Measurements from ENCODE around the gene CACNA1C.

DNA sequence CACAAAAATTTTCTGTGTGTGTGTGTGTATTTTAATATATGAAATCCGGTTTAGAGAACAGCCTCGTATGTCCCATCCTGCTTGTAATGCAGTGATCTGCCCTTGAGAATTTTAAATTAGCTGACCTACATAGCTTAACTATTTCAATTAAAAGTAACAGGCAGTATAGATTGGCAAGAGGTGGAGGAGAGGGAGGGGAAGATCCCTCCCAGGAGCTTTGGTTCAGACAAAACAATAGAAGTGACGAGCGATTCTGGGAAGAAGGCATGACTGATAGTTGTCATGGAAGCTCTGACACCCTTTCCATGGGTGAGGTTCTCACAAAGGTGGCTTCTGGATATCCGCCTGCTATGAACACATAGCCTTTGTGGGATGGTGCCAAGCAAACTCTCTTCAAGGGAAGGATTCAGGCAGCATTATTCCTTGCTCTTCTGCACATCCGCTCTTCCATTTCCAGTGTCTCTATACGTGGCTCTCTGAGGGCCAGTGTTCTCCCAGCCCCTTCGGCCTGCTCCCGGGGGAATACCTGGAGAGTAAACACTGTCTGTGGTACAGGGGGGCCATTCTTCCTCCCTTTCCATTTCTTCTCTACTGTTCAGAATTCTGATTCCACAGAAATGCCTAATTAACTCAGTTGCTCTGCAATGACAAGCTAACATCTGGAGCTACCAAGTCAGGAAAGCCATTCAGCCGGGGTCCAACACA, 182.0 kb downstream of the CACNA1C start:
- TF ChIP-seq POLR2A (IDR thresholded peaks at IDR 0.05; ENCODE audit: extremely low read depth, insufficient read length), result no peak
- TF ChIP-seq, protein P1, sequence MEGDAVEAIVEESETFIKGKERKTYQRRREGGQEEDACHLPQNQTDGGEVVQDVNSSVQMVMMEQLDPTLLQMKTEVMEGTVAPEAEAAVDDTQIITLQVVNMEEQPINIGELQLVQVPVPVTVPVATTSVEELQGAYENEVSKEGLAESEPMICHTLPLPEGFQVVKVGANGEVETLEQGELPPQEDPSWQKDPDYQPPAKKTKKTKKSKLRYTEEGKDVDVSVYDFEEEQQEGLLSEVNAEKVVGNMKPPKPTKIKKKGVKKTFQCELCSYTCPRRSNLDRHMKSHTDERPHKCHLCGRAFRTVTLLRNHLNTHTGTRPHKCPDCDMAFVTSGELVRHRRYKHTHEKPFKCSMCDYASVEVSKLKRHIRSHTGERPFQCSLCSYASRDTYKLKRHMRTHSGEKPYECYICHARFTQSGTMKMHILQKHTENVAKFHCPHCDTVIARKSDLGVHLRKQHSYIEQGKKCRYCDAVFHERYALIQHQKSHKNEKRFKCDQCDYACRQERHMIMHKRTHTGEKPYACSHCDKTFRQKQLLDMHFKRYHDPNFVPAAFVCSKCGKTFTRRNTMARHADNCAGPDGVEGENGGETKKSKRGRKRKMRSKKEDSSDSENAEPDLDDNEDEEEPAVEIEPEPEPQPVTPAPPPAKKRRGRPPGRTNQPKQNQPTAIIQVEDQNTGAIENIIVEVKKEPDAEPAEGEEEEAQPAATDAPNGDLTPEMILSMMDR (IDR thresholded peaks at IDR 0.05; ENCODE audit: low read depth, low read length), result no peak
- TF ChIP-seq, protein P2, sequence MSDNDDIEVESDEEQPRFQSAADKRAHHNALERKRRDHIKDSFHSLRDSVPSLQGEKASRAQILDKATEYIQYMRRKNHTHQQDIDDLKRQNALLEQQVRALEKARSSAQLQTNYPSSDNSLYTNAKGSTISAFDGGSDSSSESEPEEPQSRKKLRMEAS (IDR thresholded peaks at IDR 0.05; ENCODE audit: low read depth, low read length), result no peak
